Lower lobe of right lung (tissue), 2 donors: ENCODE measurements around the gene RHBDL3. TPM values are rescaled to one million over a fixed set of nuclear protein-coding genes. Genes with fewer than 3 reads are reported as not detected.
"Not testable (repeated sequence)": the region's sequence is repeated elsewhere in the genome, so short reads cannot be mapped to it uniquely, and the experiment has no call there.

ENCODE experiments used
- ATAC-seq, 2 donors: fragments of 200-7000 bp; cut with Tn5 transposase; one replicate each; pipeline ENCODE4 v1.9.1; 2020 to 2022; ENCODE audit warnings: mild to moderate bottlenecking in 2 of 2, moderate library complexity in 2 of 2
- DNase-seq: peaks from one replicate; pipeline ENCODE4 v3.0.0-alpha.2; 2020
- H3K27ac ChIP-seq: fragments of 200-600 bp; one replicate; pipeline ENCODE4 v1.8.0; 2022
- H3K27me3 ChIP-seq: fragments of 200-600 bp; one replicate; pipeline ENCODE4 v1.8.0; 2022; ENCODE audit warnings: low read depth
- H3K36me3 ChIP-seq: fragments of 200-600 bp; one replicate; pipeline ENCODE4 v1.8.0; 2022; ENCODE audit warnings: mild to moderate bottlenecking
- H3K4me1 ChIP-seq: fragments of 200-600 bp; one replicate; pipeline ENCODE4 v1.8.0; 2022
- H3K4me3 ChIP-seq: fragments of 200-600 bp; one replicate; pipeline ENCODE4 v1.8.0; 2022; ENCODE audit warnings: mild to moderate bottlenecking
- H3K9me3 ChIP-seq: fragments of 200-600 bp; one replicate; pipeline ENCODE4 v1.8.0; 2022
- CTCF ChIP-seq: fragments of 200-600 bp; IDR thresholded peaks from one replicate; pipeline ENCODE4 v1.8.0; 2022; ENCODE audit warnings: antibody characterized with exemption, mild to moderate bottlenecking
- intact Hi-C: fragments of 100-400 bp; cut with DNase I; formaldehyde crosslinking; loops from one replicate; pipeline ENCODE4 v1.11.0; 2022
- total RNA-seq: library from RNA; stranded (reverse); fragmentation: NEBNext Ultra II Directional; extraction: Animal tissue kit (Norgen Biotek cat#: 25700); gene quantifications from one replicate; pipeline ENCODE4 v1.2.1, GENCODE V29; 2021
- donor health status: DM: no; HTN: yes; CAD: no; lungs with severe emphysema.

The RHBDL3 gene
- total RNA-seq, 1 donor from 2014 or later: 0.18 TPM

DNA sequence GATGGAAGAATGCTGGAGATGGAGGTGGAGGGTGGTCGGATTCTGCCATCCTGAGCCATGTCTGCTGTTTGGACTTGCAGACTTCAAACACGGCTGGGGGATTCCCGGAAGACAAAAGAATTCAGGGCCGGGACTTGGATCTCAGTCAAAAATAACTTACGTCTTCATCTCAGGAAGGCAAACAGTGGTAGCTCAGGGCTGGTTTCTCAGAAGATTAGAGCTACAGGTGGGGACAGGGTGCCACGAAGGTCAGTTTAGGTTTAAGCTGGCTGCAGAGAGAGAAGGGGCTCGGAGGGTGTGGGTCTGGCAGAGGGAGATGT lies 4.3 kb upstream of the RHBDL3 start:
- peak; percentile 22 for DNase-seq
- peaks cover 9% of the 10 kb centered on the region for H3K4me1 ChIP-seq
- no peak overlapping the region for H3K27ac ChIP-seq
- ATAC-seq: no peak
- no peak overlapping the region for H3K4me3 ChIP-seq
- TF ChIP-seq CTCF: no peak
- H3K27me3 ChIP-seq: peaks cover 25% of the 10 kb centered on the region
- H3K9me3 ChIP-seq: no peaks in the 10 kb centered on the region
- intact Hi-C loops: no loop called here
- H3K36me3 ChIP-seq: no peaks in the 10 kb centered on the region

- peak; percentile 30 for DNase-seq
- no peak for TF ChIP-seq CTCF
- Histone ChIP-seq H3K27ac (no peak overlapping the region), H3K36me3 (no peaks in the 10 kb centered on the region), H3K9me3 (no peaks in the 10 kb centered on the region), H3K27me3 (peaks cover 31% of the 10 kb centered on the region), H3K4me1 (peaks cover 15% of the 10 kb centered on the region), H3K4me3 (no peak overlapping the region)
- ATAC-seq: no peak
- intact Hi-C loops: no loop called here
Observed at GRCh38 chr17:32261936-32262510, 3.6 kb upstream of the RHBDL3 start.

GRCh38 chr17:32263515-32263914 lies 2.1 kb upstream of the RHBDL3 start:
- intact Hi-C loops, H3K4me3 ChIP-seq, H3K9me3 ChIP-seq, ATAC-seq, H3K27ac ChIP-seq, H3K36me3 ChIP-seq, DNase-seq: not testable (repeated sequence)
- Histone ChIP-seq H3K4me1 (peaks cover 24% of the 10 kb centered on the region), H3K27me3 (peaks cover 46% of the 10 kb centered on the region)

GRCh38 chr17:32264140-32264799 lies 1.4 kb upstream of the RHBDL3 start:
- no peak overlapping the region for H3K27ac ChIP-seq
- no peak for TF ChIP-seq CTCF
- H3K4me3 ChIP-seq: no peak overlapping the region
- H3K27me3 ChIP-seq: peaks cover 54% of the 10 kb centered on the region
- H3K36me3 ChIP-seq: no peaks in the 10 kb centered on the region
- no peak for ATAC-seq
- DNase-seq: peak; percentile 10
- H3K4me1 ChIP-seq: peaks cover 24% of the 10 kb centered on the region
- intact Hi-C loops: no loop called here
- no peaks in the 10 kb centered on the region for H3K9me3 ChIP-seq

DNA sequence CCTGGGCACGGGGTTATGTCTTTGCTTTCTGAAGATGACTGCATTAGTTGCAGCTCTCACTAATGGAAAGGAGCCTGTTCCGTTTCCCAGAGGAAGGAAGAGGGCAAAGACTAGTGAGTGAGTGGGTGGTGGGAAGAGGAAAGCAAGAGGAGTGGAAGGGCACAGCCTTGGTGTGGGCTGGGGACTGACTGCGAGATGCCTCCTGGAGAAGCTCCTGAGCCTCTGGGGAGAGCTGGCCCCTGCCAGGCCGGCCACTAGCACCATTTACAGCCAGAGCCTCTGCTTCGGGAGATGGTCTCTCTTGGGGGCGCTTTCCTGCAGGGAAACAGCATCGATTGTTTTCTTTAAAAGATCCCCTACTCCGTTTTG lies 825 bp upstream of the RHBDL3 start:
- peaks cover 24% of the 10 kb centered on the region for H3K4me1 ChIP-seq
- H3K4me3 ChIP-seq: peak overlapping the region; percentile 66
- DNase-seq (peak; percentile 37), ATAC-seq (no peak)
- no peaks in the 10 kb centered on the region for H3K36me3 ChIP-seq
- no peak overlapping the region for H3K27ac ChIP-seq
- H3K9me3 ChIP-seq: no peaks in the 10 kb centered on the region
- intact Hi-C loops: no loop called here
- peaks cover 57% of the 10 kb centered on the region for H3K27me3 ChIP-seq
- TF ChIP-seq CTCF: no peak

DNA sequence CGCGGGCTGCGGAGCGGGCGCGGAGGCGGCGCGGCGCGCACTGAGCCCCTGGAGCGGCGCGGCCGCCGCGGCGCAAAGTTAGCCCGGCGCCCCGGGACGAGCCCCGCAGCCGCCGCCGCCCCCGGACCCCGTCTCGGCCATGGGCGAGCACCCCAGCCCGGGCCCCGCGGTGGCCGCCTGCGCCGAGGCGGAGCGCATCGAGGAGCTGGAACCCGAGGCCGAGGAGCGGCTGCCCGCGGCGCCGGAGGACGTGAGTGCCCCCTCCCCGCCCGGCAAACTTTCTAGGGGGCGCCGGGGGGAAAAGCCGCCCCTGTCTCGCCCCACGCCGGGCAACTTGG lies 388 bp downstream of the RHBDL3 start:
- no peak for ATAC-seq
- TF ChIP-seq CTCF: no peak
- H3K36me3 ChIP-seq: no peaks in the 10 kb centered on the region
- H3K9me3 ChIP-seq: no peaks in the 10 kb centered on the region
- intact Hi-C loops: no loop called here
- H3K4me3 ChIP-seq: peak overlapping the region; percentile 66
- H3K4me1 ChIP-seq: peaks cover 24% of the 10 kb centered on the region
- no peak overlapping the region for H3K27ac ChIP-seq
- DNase-seq: no peak
- H3K27me3 ChIP-seq: peaks cover 63% of the 10 kb centered on the region
